ENCODE results near the gene ACOX2. TPM values are rescaled to one million over a fixed set of nuclear protein-coding genes. Genes with fewer than 3 reads are reported as not detected.

ACOX2 gene
- 10 to 100 TPM in 5 of 6 experiments, 1 to 10 TPM in 1; 9.7 to 15.4 (median 11.8) TPM for total RNA-seq (2021; fragmentation: NEBNext Ultra II Directional; extraction: Animal tissue kit (Norgen Biotek cat#: 25700))
- long read RNA-seq, transcript ACOX2-201 (15 exons, 2,426 nt), result major isoform, 14 of 20 reads
- long read RNA-seq, partial matches to known transcripts, result 2 of 20 reads
- long read RNA-seq, other reads (novel, unspliced or antisense), result 4 of 20 reads

- DNase-seq, result no peak
- Mint-ChIP-seq H3K27me3 (ENCODE audit: insufficient read depth) (peaks cover 3% of the 10 kb centered on the region), H3K4me1 (ENCODE audit: low read depth) (peaks cover 35% of the 10 kb centered on the region), H3K27ac (peak within 1 kb of the TSS; percentile 58), H3K4me3 (peak within 1 kb of the TSS; percentile 78), H3K36me3 (ENCODE audit: low read depth) (no peaks in the 10 kb centered on the region), H3K9me3 (no peaks in the 10 kb centered on the region)
- TF ChIP-seq, protein P1, sequence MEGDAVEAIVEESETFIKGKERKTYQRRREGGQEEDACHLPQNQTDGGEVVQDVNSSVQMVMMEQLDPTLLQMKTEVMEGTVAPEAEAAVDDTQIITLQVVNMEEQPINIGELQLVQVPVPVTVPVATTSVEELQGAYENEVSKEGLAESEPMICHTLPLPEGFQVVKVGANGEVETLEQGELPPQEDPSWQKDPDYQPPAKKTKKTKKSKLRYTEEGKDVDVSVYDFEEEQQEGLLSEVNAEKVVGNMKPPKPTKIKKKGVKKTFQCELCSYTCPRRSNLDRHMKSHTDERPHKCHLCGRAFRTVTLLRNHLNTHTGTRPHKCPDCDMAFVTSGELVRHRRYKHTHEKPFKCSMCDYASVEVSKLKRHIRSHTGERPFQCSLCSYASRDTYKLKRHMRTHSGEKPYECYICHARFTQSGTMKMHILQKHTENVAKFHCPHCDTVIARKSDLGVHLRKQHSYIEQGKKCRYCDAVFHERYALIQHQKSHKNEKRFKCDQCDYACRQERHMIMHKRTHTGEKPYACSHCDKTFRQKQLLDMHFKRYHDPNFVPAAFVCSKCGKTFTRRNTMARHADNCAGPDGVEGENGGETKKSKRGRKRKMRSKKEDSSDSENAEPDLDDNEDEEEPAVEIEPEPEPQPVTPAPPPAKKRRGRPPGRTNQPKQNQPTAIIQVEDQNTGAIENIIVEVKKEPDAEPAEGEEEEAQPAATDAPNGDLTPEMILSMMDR (IDR thresholded peaks at IDR 0.05), result no peak
Observed at GRCh38 chr3:58536501-58537411, at the start of gene ACOX2. TSS of gene ACOX2 (minus strand) at chr3:58537190. CDS start at chr3:58535106, 2,084 bp downstream.

GRCh38 chr3:58585994-58586393 lies 49.0 kb upstream of the ACOX2 start:
- Mint-ChIP-seq H3K27me3 (ENCODE audit: insufficient read depth) (peaks cover 32% of the 10 kb centered on the region), H3K36me3 (ENCODE audit: low read depth) (0 out of 2 replicates have a peak, but pooled peaks cover 6% of the 10 kb centered on the region), H3K9me3 (peaks cover 5% of the 10 kb centered on the region; the same call in 1 of the 2 replicates), H3K27ac (no peak overlapping the region), H3K4me3 (peak overlapping the region; percentile 94), H3K4me1 (ENCODE audit: low read depth) (peaks cover 22% of the 10 kb centered on the region)
- TF ChIP-seq, protein P1 (IDR thresholded peaks at IDR 0.05), result no peak
- no peak for DNase-seq

- peak; percentile 55 for DNase-seq
- Mint-ChIP-seq H3K27ac (peak overlapping the region; percentile 24; the same call in 1 of the 2 replicates), H3K4me1 (ENCODE audit: low read depth) (peaks cover 22% of the 10 kb centered on the region), H3K9me3 (peaks cover 5% of the 10 kb centered on the region; the same call in 1 of the 2 replicates), H3K27me3 (ENCODE audit: insufficient read depth) (peaks cover 31% of the 10 kb centered on the region), H3K4me3 (peak overlapping the region; percentile 94), H3K36me3 (ENCODE audit: low read depth) (0 out of 2 replicates have a peak, but pooled peaks cover 6% of the 10 kb centered on the region)
- TF ChIP-seq, protein P1 (IDR thresholded peaks at IDR 0.05), result peak; percentile 79
Observed at GRCh38 chr3:58585005-58585786, 48.2 kb upstream of the ACOX2 start.

- no peak for DNase-seq
- H3K4me3 Mint-ChIP-seq, result peak overlapping the region; percentile 94
- TF ChIP-seq, protein P1 (IDR thresholded peaks at IDR 0.05), result no peak
- H3K9me3 Mint-ChIP-seq, result peaks cover 5% of the 10 kb centered on the region; the same call in 1 of the 2 replicates
- peak overlapping the region; percentile 24; the same call in 1 of the 2 replicates for H3K27ac Mint-ChIP-seq
- peaks cover 22% of the 10 kb centered on the region for H3K4me1 Mint-ChIP-seq (ENCODE audit: low read depth)
- H3K36me3 Mint-ChIP-seq (ENCODE audit: low read depth), result 0 out of 2 replicates have a peak, but pooled peaks cover 6% of the 10 kb centered on the region
- peaks cover 28% of the 10 kb centered on the region for H3K27me3 Mint-ChIP-seq (ENCODE audit: insufficient read depth)
Observed at GRCh38 chr3:58584690-58585004, 47.7 kb upstream of the ACOX2 start.

Measured in HFFc6 (cell line).